ENCODE data around the gene SLC9A1. TPM values are rescaled to one million over a fixed set of nuclear protein-coding genes. Genes with fewer than 3 reads are reported as not detected.
"Not testable (repeated sequence)": the region's sequence is repeated elsewhere in the genome, so short reads cannot be mapped to it uniquely, and the experiment has no call there.

The SLC9A1 gene
- total RNA-seq, 1 donor from 2014 or later = 13.6 TPM

- H3K27ac Mint-ChIP-seq = no peak overlapping the region
- CTCF ChIA-PET = no interaction called here
These were observed 25.1 kb upstream of the SLC9A1 start for GRCh38 chr1:27179979-27180378.

DNA sequence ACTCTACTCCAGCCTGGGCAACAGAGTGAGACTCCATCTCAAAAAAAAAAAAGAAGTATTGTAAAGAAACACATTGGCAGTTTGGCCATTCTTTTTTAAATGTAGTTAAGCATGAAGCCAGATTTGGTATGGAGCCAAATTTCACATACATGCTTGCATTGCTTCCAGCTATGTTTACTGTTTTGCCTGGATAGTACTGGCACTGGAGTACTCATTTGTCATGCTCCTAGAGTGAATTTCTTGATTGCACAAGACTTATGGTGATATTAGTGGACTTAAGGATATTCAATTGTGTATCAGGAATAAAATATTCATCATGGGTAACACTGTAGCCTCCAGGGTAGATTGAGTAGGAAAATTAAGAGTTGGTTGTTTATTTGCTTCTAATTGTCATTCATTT, 24.5 kb upstream of the SLC9A1 start:
- no peak for ATAC-seq (ENCODE audit: low read depth)
- peaks cover 5% of the 10 kb centered on the region for H3K36me3 Mint-ChIP-seq (ENCODE audit: low read depth)
- CTCF ChIA-PET = no interaction called here
- TF ChIP-seq, protein P1, sequence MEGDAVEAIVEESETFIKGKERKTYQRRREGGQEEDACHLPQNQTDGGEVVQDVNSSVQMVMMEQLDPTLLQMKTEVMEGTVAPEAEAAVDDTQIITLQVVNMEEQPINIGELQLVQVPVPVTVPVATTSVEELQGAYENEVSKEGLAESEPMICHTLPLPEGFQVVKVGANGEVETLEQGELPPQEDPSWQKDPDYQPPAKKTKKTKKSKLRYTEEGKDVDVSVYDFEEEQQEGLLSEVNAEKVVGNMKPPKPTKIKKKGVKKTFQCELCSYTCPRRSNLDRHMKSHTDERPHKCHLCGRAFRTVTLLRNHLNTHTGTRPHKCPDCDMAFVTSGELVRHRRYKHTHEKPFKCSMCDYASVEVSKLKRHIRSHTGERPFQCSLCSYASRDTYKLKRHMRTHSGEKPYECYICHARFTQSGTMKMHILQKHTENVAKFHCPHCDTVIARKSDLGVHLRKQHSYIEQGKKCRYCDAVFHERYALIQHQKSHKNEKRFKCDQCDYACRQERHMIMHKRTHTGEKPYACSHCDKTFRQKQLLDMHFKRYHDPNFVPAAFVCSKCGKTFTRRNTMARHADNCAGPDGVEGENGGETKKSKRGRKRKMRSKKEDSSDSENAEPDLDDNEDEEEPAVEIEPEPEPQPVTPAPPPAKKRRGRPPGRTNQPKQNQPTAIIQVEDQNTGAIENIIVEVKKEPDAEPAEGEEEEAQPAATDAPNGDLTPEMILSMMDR (IDR thresholded peaks at IDR 0.05) = no peak
- POLR2A ChIA-PET = no interaction called here
- no peak for DNase-seq
- no peaks in the 10 kb centered on the region for H3K27me3 Mint-ChIP-seq
- H3K27ac Mint-ChIP-seq = no peak overlapping the region
- intact Hi-C loops (cut with micrococcal nuclease) = no loop called here
- no peak overlapping the region for H3K4me3 Mint-ChIP-seq
- peaks cover 3% of the 10 kb centered on the region for H3K9me3 Mint-ChIP-seq
- no peaks in the 10 kb centered on the region for H3K4me1 Mint-ChIP-seq

More at GRCh38 chr1:27179979-27180378, 25.1 kb upstream of the SLC9A1 start:
- intact Hi-C loops (cut with micrococcal nuclease) = no loop called here
- Mint-ChIP-seq H3K36me3 (ENCODE audit: low read depth) (peaks cover 5% of the 10 kb centered on the region), H3K4me1 (no peaks in the 10 kb centered on the region), H3K27me3 (no peaks in the 10 kb centered on the region), H3K9me3 (peaks cover 3% of the 10 kb centered on the region), H3K4me3 (no peak overlapping the region)
- ATAC-seq (ENCODE audit: low read depth) (no peak), DNase-seq (no peak)
- TF ChIP-seq, protein P1 (IDR thresholded peaks at IDR 0.05) = no peak
- POLR2A ChIA-PET = no interaction called here

- CTCF ChIA-PET = no interaction called here
- DNase-seq (no peak), ATAC-seq (ENCODE audit: low read depth) (no peak)
- no peaks in the 10 kb centered on the region for H3K36me3 Mint-ChIP-seq (ENCODE audit: low read depth)
- no peaks in the 10 kb centered on the region for H3K4me1 Mint-ChIP-seq
- intact Hi-C loops (cut with micrococcal nuclease) = no loop called here
- POLR2A ChIA-PET = no interaction called here
- TF ChIP-seq, protein P1 (IDR thresholded peaks at IDR 0.05) = no peak
- no peaks in the 10 kb centered on the region for H3K9me3 Mint-ChIP-seq
- H3K27ac Mint-ChIP-seq = no peak overlapping the region
- H3K4me3 Mint-ChIP-seq = no peak overlapping the region
- no peaks in the 10 kb centered on the region for H3K27me3 Mint-ChIP-seq
These were observed 22.0 kb upstream of the SLC9A1 start for GRCh38 chr1:27176954-27177353.

GRCh38 chr1:27176323-27176722, 21.4 kb upstream of the SLC9A1 start:
- intact Hi-C loops (cut with micrococcal nuclease) = no loop called here
- no peak overlapping the region for H3K4me3 Mint-ChIP-seq
- no peak for ATAC-seq (ENCODE audit: low read depth)
- H3K27me3 Mint-ChIP-seq = no peaks in the 10 kb centered on the region
- H3K9me3 Mint-ChIP-seq = no peaks in the 10 kb centered on the region
- ChIA-PET POLR2A (no interaction called here), CTCF (no interaction called here)
- TF ChIP-seq, protein P1 (IDR thresholded peaks at IDR 0.05) = no peak
- H3K4me1 Mint-ChIP-seq = no peaks in the 10 kb centered on the region
- H3K36me3 Mint-ChIP-seq (ENCODE audit: low read depth) = no peaks in the 10 kb centered on the region
- DNase-seq = no peak
- no peak overlapping the region for H3K27ac Mint-ChIP-seq

DNA sequence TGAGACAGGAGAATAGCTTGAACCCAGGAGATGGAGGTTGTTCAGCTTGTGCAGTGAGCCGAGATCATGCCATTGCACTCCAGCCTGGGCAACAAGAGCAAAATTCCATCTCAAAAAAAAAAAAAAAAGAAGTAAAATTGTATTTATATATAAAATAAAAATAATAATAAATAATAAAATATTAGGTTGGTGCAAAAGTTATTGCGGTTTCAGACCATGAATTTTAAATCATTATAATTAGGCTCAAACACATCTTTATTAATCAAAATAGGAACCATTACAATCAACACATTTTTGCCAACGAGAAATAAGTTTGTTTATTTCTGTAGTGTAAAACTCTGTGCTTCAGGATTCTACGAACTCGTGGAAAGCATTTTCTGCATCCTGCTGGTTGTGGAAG, 18.1 kb upstream of the SLC9A1 start:
- H3K4me1 Mint-ChIP-seq; intact Hi-C loops (cut with micrococcal nuclease); H3K4me3 Mint-ChIP-seq; DNase-seq; H3K27ac Mint-ChIP-seq; CTCF ChIA-PET; H3K9me3 Mint-ChIP-seq; H3K36me3 Mint-ChIP-seq (ENCODE audit: low read depth); ATAC-seq (ENCODE audit: low read depth); H3K27me3 Mint-ChIP-seq: not testable (repeated sequence)
- POLR2A ChIA-PET = interaction anchor here (1.1 kb wide), 1 partner anchor 18 kb away, joined by 6 read pairs; the partner anchor contains the start of gene SLC9A1

DNA sequence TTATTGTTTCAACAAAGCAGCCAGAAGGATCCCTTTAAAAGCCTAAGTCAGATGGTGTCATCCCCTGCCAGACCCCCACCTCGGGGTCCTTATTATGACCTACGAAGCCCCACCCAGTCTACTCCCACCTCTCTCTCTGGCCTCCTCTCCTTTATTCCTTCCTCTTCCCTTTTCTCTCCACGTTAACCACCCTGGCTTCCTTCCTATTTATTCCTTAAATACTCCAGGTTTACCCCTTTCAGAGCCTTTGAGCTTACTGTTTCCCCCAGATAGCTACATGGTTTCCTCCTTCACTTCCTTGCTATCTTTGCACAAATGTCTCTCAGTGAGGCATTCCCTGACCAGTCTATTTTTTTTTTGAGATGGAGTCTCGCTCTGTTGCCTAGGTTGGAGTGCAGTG, 12.0 kb upstream of the SLC9A1 start:
- H3K27ac Mint-ChIP-seq = no peak overlapping the region
- no peaks in the 10 kb centered on the region for H3K27me3 Mint-ChIP-seq
- DNase-seq (no peak), ATAC-seq (ENCODE audit: low read depth) (no peak)
- ChIA-PET POLR2A (interaction anchor here (0.7 kb wide), 1 partner anchor 30 kb away, joined by 3 read pairs; no protein-coding TSS in a partner anchor), CTCF (interaction anchor here (1.4 kb wide), 1 partner anchor 121 kb away, joined by 4 read pairs; no protein-coding TSS in a partner anchor)
- H3K4me1 Mint-ChIP-seq = peaks cover 4% of the 10 kb centered on the region
- no peak overlapping the region for H3K4me3 Mint-ChIP-seq
- H3K36me3 Mint-ChIP-seq (ENCODE audit: low read depth) = no peaks in the 10 kb centered on the region
- TF ChIP-seq, protein P1 (IDR thresholded peaks at IDR 0.05) = no peak
- intact Hi-C loops (cut with micrococcal nuclease) = no loop called here
- H3K9me3 Mint-ChIP-seq = no peaks in the 10 kb centered on the region

Measured in activated B cell treated with CpG ODN at 0.5 μM for 24 hours (primary cell).